Esophagus squamous epithelium (tissue), 4 donors: Measurements from ENCODE around the gene SPARC.

ENCODE experiments used
- CTCF ChIP-seq, 6 experiments: fragments of 450-650 bp in 4 of 6; fragments of 200-600 bp in 2 of 6; sonication (generic) in 2 of 6; IDR thresholded peaks; one replicate each; pipeline ENCODE4 v1.5.1; 2016 to 2019; ENCODE audit warnings: antibody characterized with exemption in 6 of 6, mild to moderate bottlenecking in 4 of 6, moderate library complexity in 4 of 6
- POLR2A ChIP-seq, 4 donors: fragments of 450-650 bp; IDR thresholded peaks; one replicate each; pipeline ENCODE4 v1.6.1; 2017; ENCODE audit warnings: antibody characterized with exemption in 4 of 4, mild to moderate bottlenecking in 4 of 4, moderate library complexity in 3 of 4

GRCh38 chr5:151674626-151675610 is 11.8 kb downstream of the SPARC start:
- TF ChIP-seq CTCF (IDR thresholded peaks at IDR 0.05) (no peak), POLR2A (IDR thresholded peaks at IDR 0.05) (no peak)
